HepG2 (cell line): Measurements from ENCODE around the gene PRPSAP1.

Source experiments
- E2F1 ChIP-seq: sonication (generic); formaldehyde crosslinking; IDR thresholded peaks from 2 replicates; pipeline ENCODE4 v1.5.0; 2020; ENCODE audit warnings: missing genetic modification reagents
- PAX8 ChIP-seq: sonication (generic); formaldehyde crosslinking; IDR thresholded peaks from 2 replicates; pipeline ENCODE4 v1.8.0; 2022; ENCODE audit warnings: mild to moderate bottlenecking, missing genetic modification reagents, borderline replicate concordance
- SALL2 ChIP-seq: sonication (generic); formaldehyde crosslinking; IDR thresholded peaks from 2 replicates; pipeline ENCODE4 v1.8.1; 2023; ENCODE audit warnings: mild to moderate bottlenecking, missing genetic modification reagents, inconsistent platforms
- TF ChIP-seq, protein P1 (sequence below), 2 experiments: IDR thresholded peaks; 2 replicates each; pipeline ENCODE4 v1.6.1; 2011 to 2012; ENCODE audit warnings: low read length in 2 of 2, borderline replicate concordance in 1 of 2, low read depth in 1 of 2, mild to moderate bottlenecking in 1 of 2, moderate library complexity in 1 of 2

GRCh38 chr17:76265624-76266243, 88.0 kb downstream of the PRPSAP1 start:
- TF ChIP-seq PAX8 (CRISPR knock-in tag) (no peak; the same call in 1 of the 2 replicates), E2F1 (no peak), SALL2 (CRISPR knock-in tag) (no peak)
- TF ChIP-seq, protein P1, sequence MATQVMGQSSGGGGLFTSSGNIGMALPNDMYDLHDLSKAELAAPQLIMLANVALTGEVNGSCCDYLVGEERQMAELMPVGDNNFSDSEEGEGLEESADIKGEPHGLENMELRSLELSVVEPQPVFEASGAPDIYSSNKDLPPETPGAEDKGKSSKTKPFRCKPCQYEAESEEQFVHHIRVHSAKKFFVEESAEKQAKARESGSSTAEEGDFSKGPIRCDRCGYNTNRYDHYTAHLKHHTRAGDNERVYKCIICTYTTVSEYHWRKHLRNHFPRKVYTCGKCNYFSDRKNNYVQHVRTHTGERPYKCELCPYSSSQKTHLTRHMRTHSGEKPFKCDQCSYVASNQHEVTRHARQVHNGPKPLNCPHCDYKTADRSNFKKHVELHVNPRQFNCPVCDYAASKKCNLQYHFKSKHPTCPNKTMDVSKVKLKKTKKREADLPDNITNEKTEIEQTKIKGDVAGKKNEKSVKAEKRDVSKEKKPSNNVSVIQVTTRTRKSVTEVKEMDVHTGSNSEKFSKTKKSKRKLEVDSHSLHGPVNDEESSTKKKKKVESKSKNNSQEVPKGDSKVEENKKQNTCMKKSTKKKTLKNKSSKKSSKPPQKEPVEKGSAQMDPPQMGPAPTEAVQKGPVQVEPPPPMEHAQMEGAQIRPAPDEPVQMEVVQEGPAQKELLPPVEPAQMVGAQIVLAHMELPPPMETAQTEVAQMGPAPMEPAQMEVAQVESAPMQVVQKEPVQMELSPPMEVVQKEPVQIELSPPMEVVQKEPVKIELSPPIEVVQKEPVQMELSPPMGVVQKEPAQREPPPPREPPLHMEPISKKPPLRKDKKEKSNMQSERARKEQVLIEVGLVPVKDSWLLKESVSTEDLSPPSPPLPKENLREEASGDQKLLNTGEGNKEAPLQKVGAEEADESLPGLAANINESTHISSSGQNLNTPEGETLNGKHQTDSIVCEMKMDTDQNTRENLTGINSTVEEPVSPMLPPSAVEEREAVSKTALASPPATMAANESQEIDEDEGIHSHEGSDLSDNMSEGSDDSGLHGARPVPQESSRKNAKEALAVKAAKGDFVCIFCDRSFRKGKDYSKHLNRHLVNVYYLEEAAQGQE (IDR thresholded peaks at IDR 0.05; ENCODE audit: borderline replicate concordance in 1 of 2, low read depth in 1 of 2, low read length in 2 of 2) = no peak
